HTR-8/SVneo (cell line): ENCODE results near the gene SGCA.
A peak's percentile ranks its signal among the peaks of the same experiment; 100 is the strongest.

Experiments
- DNase-seq: peaks from one replicate; pipeline ENCODE4 v3.0.0; 2011; ENCODE audit warnings: low spot score, mixed read lengths; ENCODE audit not compliant: insufficient read length
- FAIRE-seq: peaks from 2 replicates; lab custom pipeline; 2011; peaks lifted over from hg19 to GRCh38; lab: Jason Lieb, UNC

SGCA gene

GRCh38 chr17:50191359-50192143, 25.7 kb downstream of the SGCA start:
- FAIRE-seq (no peak), DNase-seq (no peak)

DNA sequence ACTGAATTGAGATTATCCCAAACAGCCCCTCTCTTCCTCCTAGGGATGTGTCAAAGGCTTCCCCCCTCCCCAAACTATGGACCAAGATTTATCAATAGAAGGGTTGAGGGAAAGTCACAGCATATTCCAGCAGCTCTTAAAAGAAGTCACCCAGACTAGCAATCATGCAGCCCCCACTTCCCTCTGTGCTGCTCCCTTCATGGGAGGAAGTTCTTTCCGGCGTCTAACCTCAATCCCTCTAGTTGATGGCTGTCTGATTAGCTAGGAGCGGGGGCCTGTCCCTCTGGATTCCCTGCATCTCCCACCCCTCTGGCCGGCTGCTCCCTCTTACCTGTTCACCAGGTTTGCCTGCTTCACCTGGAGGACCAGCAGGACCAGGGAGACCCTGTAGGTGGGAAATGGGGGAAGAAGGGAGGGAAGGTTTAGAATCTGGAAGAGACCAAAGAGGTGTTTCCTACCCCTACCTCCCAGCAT, 26.4 kb downstream of the SGCA start:
- FAIRE-seq (no peak), DNase-seq (no peak)

DNA sequence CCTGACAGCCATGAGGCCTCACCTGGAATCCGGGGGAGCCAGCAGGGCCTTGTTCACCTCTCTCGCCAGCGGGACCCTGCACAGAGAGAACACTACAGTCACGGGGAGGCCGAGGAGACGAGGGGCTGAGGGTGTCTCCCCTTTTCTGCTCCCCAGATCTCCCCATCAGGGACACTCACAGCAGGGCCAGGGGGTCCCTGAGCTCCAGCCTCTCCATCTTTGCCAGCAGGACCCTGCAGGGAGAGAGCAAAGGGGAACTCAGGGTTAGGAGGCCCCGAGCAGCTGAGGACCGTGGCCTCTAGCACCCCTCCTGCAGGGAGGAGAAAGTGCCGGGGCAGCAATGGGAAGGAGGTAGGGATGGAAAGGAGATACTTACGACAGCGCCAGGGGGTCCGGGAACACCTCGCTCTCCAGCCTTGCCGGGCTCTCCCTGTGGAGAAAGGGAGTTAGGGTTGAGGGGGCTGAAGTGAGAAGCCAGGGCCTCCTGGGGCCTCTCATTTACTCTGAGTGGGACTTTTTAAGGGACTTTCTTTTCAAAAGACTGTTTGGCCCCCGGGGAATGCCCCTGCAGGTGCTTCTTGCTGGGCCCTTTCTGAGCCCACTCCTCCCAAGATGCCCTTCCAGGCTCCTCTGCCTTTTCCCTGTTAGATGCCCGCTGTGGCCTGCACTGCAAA, 26.9 kb downstream of the SGCA start:
- DNase-seq (no peak), FAIRE-seq (no peak)

- DNase-seq (no peak), FAIRE-seq (no peak)
These were observed 28.5 kb downstream of the SGCA start for GRCh38 chr17:50194140-50194933.

DNA sequence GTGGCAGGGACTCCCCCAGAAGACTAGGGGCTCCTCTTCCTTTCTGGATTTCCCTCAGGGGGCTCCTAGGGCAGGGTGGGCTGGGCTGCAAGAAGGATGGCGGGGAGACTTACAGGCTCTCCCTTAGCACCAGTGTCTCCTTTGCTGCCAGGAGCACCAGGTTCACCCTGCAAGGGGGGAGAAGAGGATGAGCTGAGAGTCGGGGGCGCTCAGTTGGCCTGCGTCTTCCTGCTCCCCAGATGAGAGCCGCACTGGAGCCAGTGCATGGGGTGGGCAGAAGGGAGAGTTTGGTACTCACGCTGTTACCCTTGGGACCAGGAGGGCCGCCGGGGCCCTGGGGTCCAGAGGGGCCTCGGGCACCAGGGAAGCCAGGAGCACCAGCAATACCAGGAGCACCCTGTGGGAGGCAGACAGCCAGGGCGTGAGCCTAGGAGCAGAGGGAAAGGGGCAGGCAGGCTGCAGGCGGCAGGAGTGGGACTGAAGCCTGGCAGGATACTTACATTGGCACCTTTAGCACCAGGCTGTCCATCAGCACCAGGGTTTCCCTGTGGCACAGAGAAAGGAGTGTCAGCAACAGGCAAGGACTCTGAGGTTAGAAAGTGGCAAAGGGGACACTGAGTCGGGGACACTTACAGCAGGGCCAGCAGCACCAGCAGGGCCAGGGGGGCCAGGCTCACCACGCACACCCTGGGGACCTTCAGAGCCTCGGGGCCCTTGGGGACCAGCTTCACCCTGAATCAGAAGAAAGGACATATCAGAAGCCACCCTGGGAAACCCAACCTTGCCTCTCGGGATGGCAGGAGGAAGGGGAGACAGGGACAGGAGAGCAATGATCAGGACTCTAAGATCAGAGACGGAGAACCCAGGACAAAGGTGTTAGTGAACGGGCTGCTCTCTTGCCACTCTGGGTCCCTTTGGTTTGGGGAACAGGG, 29.4 kb downstream of the SGCA start:
- FAIRE-seq (no peak), DNase-seq (no peak)

DNA sequence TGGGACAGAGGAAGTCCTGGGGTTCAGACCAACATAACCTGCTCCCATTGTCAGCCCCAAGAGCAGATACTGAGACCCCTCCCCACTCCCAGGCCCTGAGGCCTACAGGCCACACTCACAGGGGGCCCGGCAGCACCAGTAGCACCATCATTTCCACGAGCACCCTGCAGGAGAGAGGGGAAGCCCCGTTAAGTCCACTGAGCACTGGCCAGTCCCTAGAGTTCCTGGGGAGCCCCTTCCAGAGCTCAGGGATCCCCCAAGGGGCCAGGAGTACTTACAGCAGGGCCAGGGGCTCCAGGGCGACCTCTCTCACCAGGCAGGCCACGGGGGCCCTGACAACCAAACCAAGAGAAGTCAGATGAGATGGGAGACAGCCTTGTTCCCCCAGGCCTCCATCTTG, 30.2 kb downstream of the SGCA start:
- no peak for DNase-seq
- no peak for FAIRE-seq

- peak; percentile 52 for FAIRE-seq
These were observed 31.0 kb downstream of the SGCA start for GRCh38 chr17:50196826-50197225.

DNA sequence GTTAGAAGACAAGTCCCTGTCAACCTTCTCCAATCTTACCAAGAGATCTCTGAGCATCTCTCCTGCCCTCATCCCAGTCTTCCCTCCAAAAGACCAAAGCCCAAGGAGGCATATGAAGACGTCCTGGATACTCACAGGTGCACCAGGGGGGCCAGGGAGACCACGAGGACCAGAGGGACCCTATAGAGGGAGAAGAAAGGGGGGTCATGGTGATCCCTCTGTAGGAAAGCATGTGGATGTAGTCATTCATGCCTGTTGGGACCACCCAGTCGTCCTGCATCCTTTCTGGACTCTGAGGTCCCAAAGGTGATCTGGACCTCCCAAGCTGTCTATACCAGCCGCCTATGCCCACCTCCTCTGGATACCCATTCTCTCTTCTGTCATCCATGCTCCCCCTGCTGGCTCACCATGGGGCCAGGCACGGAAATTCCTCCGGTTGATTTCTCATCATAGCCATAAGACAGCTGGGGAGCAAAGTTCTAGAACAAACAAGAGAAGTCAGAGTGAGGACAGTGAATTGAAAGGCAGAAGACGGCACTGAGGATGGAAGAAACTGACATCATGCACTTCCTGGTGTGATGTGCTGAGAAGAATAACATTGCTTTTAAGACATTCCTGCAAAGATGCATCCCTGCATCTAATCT, 32.3 kb downstream of the SGCA start:
- no peak for DNase-seq
- FAIRE-seq, result peak; percentile 74

More at GRCh38 chr17:50196826-50197225, 31.0 kb downstream of the SGCA start:
- DNase-seq, result no peak

DNA sequence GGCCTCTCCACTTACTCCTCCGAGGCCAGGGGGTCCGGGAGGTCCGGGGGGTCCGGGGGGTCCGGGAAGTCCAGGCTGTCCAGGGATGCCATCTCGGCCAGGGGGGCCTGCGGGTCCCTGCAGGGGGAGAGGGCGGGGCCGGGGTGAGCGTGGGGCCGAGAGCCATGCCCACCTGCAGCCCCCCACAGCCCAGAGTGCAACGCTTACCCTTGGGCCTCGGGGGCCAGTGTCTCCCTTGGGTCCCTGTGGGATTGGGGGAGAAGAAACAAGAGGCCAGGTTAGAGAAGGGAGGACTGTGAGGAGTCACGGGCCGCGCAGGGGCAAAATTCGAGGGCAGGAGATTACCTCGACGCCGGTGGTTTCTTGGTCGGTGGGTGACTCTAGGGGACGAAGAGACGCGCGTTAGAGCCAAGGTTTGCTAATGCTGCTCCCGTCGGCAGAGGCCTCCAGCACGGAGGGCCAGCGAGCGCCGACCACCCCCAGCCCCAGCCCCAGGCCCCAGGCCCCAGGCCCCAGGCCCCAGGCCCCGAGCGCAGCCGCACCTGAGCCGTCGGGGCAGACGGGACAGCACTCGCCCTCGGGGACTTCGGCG, 33.5 kb downstream of the SGCA start:
- DNase-seq, result no peak
- FAIRE-seq, result no peak

GRCh38 chr17:50199803-50200456, 34.1 kb downstream of the SGCA start:
- FAIRE-seq (peak; percentile 100), DNase-seq (peak; percentile 92)

GRCh38 chr17:50200457-50201275, 34.9 kb downstream of the SGCA start:
- no peak for FAIRE-seq
- peak; percentile 94 for DNase-seq

GRCh38 chr17:50201276-50201854, 35.6 kb downstream of the SGCA start, which contains the start of gene COL1A1:
Gene COL1A1, minus strand, starts transcription at chr17:50201631. Its CDS starts 118 bp downstream, at chr17:50201513.
- FAIRE-seq, result no peak
- DNase-seq, result peak; percentile 86

DNA sequence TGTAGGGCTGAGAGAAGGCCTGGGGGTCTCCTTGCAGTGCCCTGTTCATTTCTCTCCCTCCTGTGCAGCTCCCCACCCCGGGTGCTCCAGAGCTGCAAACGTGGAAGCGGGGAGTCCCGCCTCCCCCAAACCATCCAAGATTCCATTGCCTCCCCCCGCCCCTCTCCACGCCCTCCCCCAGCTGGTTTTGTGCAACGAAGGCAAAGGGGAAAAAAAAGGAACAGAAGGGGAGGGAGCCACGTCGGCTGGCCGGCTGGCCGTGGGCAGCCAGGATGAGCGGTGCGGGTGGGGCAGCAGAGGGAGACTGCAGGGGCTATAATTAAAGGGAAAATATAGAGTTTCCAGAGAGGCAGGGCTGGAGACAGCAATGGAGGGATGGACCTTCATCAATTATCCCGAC, 37.3 kb downstream of the SGCA start:
- no peak for FAIRE-seq

DNA sequence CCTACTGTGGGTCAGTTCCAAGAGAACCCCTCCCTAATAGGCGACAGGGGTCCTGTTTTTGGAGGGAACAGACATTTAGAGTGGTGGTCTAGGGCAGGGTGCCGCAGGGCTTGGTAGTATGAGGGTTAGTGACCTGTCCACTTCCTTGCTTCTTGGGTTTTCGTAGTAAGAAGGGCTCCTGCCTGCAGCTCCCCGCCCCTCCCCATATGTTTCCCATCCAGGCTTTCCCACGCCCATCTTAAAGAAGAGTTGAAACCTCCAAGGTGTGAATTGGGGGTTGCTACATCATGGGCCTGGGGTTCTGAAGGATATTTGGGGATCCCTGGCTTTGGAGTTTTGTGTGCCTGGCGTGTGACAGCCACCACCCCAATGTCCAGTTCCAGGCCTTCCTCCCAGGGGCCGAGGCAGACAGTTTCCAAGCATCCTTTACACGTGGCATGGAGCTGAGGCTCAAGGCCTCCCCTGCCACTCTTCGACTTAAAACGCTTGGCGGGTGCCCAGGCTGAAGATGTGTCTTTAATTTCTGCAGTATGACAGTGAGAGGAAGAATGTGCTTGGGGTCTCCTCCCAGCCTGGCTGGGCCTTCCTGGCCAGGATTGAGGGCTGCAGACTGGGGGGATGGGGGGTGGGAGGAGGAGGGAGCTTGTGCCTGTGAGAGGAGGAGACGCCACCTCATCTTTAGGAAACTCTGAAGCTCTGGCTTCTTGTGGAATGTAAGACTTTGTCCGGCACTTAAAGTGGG, 38.0 kb downstream of the SGCA start:
- DNase-seq, result no peak

More for the DNA sequence above, 37.3 kb downstream of the SGCA start:
- DNase-seq, result no peak

GRCh38 chr17:50204431-50204830, 38.6 kb downstream of the SGCA start:
- FAIRE-seq, result no peak
- DNase-seq, result no peak

More for the DNA sequence above, 38.0 kb downstream of the SGCA start:
- FAIRE-seq, result peak; percentile 67
